H9 (cell line): ENCODE measurements around the gene SPZ1. TPM values are rescaled to one million over a fixed set of nuclear protein-coding genes. Genes with fewer than 3 reads are reported as not detected.

Experiments
- DNase-seq: peaks from one replicate; pipeline ENCODE4 v3.0.0-alpha.2; 2017
- H2AFZ ChIP-seq: one replicate; pipeline ENCODE4 v1.6.1; 2013; ENCODE audit warnings: mild to moderate bottlenecking, low read length, control low read depth, moderate library complexity
- H2AK5ac ChIP-seq: 2 replicates; pipeline ENCODE4 v1.6.1; 2013; ENCODE audit warnings: low read length, control low read depth, mixed read lengths; ENCODE audit not compliant: insufficient read length
- H2BK120ac ChIP-seq: one replicate; pipeline ENCODE4 v1.6.1; 2013; ENCODE audit warnings: low read depth, mild to moderate bottlenecking, low read length, control low read depth, inconsistent platforms; ENCODE audit not compliant: poor library complexity, severe bottlenecking
- H2BK12ac ChIP-seq: 2 replicates; pipeline ENCODE4 v1.6.1; 2013; ENCODE audit warnings: low read length, control low read depth, mixed read lengths, low read depth; ENCODE audit not compliant: insufficient read length
- H2BK15ac ChIP-seq: 2 replicates; pipeline ENCODE4 v1.6.1; 2013; ENCODE audit warnings: low read depth, low read length, control low read depth
- H2BK20ac ChIP-seq: one replicate; pipeline ENCODE4 v1.6.1; 2013; ENCODE audit warnings: low read depth, mild to moderate bottlenecking, low read length, control low read depth, inconsistent platforms; ENCODE audit not compliant: poor library complexity, severe bottlenecking
- H2BK5ac ChIP-seq: 2 replicates; pipeline ENCODE4 v1.6.1; 2013; ENCODE audit warnings: low read length, control low read depth, mixed read lengths; ENCODE audit not compliant: insufficient read length
- H3K14ac ChIP-seq: 2 replicates; pipeline ENCODE4 v1.6.1; 2013; ENCODE audit warnings: low read length, control low read depth; ENCODE audit not compliant: insufficient read depth
- H3K18ac ChIP-seq: 2 replicates; pipeline ENCODE4 v1.6.1; 2013; ENCODE audit warnings: low read depth, mild to moderate bottlenecking, mixed read lengths, low read length, control low read depth; ENCODE audit not compliant: insufficient read length
- H3K23ac ChIP-seq: 2 replicates; pipeline ENCODE4 v1.6.1; 2013; ENCODE audit warnings: low read length, control low read depth, mixed read lengths, low read depth; ENCODE audit not compliant: insufficient read length
- H3K23me2 ChIP-seq: 2 replicates; pipeline ENCODE4 v1.6.1; 2013; ENCODE audit warnings: low read depth, mild to moderate bottlenecking, mixed read lengths, low read length, control low read depth; ENCODE audit not compliant: insufficient read length, poor library complexity, severe bottlenecking
- H3K27ac ChIP-seq: 2 replicates; pipeline ENCODE4 v1.5.1; 2013; ENCODE audit warnings: low read length, control low read depth, mixed read lengths, low read depth; ENCODE audit not compliant: insufficient read length
- H3K27me3 ChIP-seq: 2 replicates; pipeline ENCODE4 v1.6.1; 2013; ENCODE audit warnings: low read length, control low read depth, inconsistent platforms; ENCODE audit not compliant: insufficient read depth
- H3K4ac ChIP-seq: 2 replicates; pipeline ENCODE4 v1.6.1; 2013; ENCODE audit warnings: low read depth, mild to moderate bottlenecking, control low read depth, inconsistent platforms, low read length, moderate library complexity
- H3K4me1 ChIP-seq: 2 replicates; pipeline ENCODE4 v1.6.1; 2013; ENCODE audit warnings: low read length, control low read depth, inconsistent platforms; ENCODE audit not compliant: insufficient read depth
- H3K4me2 ChIP-seq: 2 replicates; pipeline ENCODE4 v1.6.1; 2013; ENCODE audit warnings: low read length, control low read depth, mixed read lengths; ENCODE audit not compliant: insufficient read length, insufficient read depth
- H3K56ac ChIP-seq: 2 replicates; pipeline ENCODE4 v1.6.1; 2013; ENCODE audit warnings: low read depth, mild to moderate bottlenecking, mixed read lengths, low read length, control low read depth; ENCODE audit not compliant: insufficient read length
- H3K79me1 ChIP-seq: 2 replicates; pipeline ENCODE4 v1.6.1; 2013; ENCODE audit warnings: low read depth, mild to moderate bottlenecking, moderate library complexity, low read length, control low read depth, inconsistent platforms; ENCODE audit not compliant: insufficient read depth, poor library complexity, severe bottlenecking
- H3K79me2 ChIP-seq: 2 replicates; pipeline ENCODE4 v1.6.1; 2013; ENCODE audit warnings: low read length, control low read depth, inconsistent platforms; ENCODE audit not compliant: insufficient read depth
- H3K9ac ChIP-seq: 2 replicates; pipeline ENCODE4 v1.6.1; 2013; ENCODE audit warnings: low read length, control low read depth, mixed read lengths; ENCODE audit not compliant: insufficient read length; ENCODE audit errors: extremely low read depth
- H3K9me3 ChIP-seq: one replicate; pipeline ENCODE4 v1.6.1; 2013; ENCODE audit warnings: low read depth, low read length, inconsistent platforms; ENCODE audit not compliant: control insufficient read depth
- H3T11ph ChIP-seq: one replicate; pipeline ENCODE4 v1.6.1; 2013; ENCODE audit warnings: mild to moderate bottlenecking, low read length, control low read depth, inconsistent platforms
- H4K20me1 ChIP-seq: one replicate; pipeline ENCODE4 v1.6.1; 2013; ENCODE audit not compliant: control insufficient read depth, insufficient read length, insufficient read depth
- H4K5ac ChIP-seq: 2 replicates; pipeline ENCODE4 v1.6.1; 2013; ENCODE audit warnings: low read depth, mild to moderate bottlenecking, mixed read lengths, low read length, control low read depth; ENCODE audit not compliant: insufficient read length
- H4K8ac ChIP-seq: replicated peaks from 2 replicates; pipeline ENCODE4 v1.6.1; 2013; ENCODE audit warnings: low read length, control low read depth, mixed read lengths, low read depth; ENCODE audit not compliant: insufficient read length
- H4K91ac ChIP-seq: 2 replicates; pipeline ENCODE4 v1.6.1; 2013; ENCODE audit warnings: low read depth, mild to moderate bottlenecking, moderate library complexity, mixed read lengths, low read length, control low read depth; ENCODE audit not compliant: insufficient read length
- H3K27ac Mint-ChIP-seq, 3 experiments: 2 replicates in 2 of 3; 3 replicates in 1 of 3; pipeline ENCODE4 v1.8.0; 2020 to 2021; ENCODE audit warnings: mixed read lengths in 3 of 3, mild to moderate bottlenecking in 1 of 3, moderate library complexity in 1 of 3
- H3K27me3 Mint-ChIP-seq: 2 replicates; pipeline ENCODE4 v1.8.0; 2021; ENCODE audit warnings: low read depth, mild to moderate bottlenecking, moderate library complexity, mixed read lengths
- H3K36me3 Mint-ChIP-seq, 3 experiments: 2 replicates in 2 of 3; 3 replicates in 1 of 3; pipeline ENCODE4 v1.8.0; 2020 to 2021; ENCODE audit warnings: low read depth in 3 of 3, mixed read lengths in 3 of 3; ENCODE audit not compliant: insufficient read depth in 1 of 3
- H3K4me1 Mint-ChIP-seq, 2 experiments: 2 replicates each; pipeline ENCODE4 v1.8.0; 2020; ENCODE audit warnings: mixed read lengths in 2 of 2
- H3K4me3 Mint-ChIP-seq, 2 experiments: 2 replicates in 1 of 2; 3 replicates in 1 of 2; pipeline ENCODE4 v1.8.0; 2020 to 2021; ENCODE audit warnings: mild to moderate bottlenecking in 2 of 2, mixed read lengths in 2 of 2, moderate library complexity in 1 of 2
- H3K9me3 Mint-ChIP-seq, 2 experiments: 2 replicates in 1 of 2; 3 replicates in 1 of 2; pipeline ENCODE4 v1.8.0; 2020; ENCODE audit warnings: mild to moderate bottlenecking in 2 of 2, mixed read lengths in 2 of 2, moderate library complexity in 1 of 2
- WGBS: extraction: QIAGEN DNeasy Blood & Tissue Kit; methylation state at CpG from one replicate; pipeline ENCODE4 v1.1.7; 2013; ENCODE audit warnings: missing lambda C conversion rate, low lambda C conversion rate, mixed read lengths; ENCODE audit not compliant: insufficient read length; ENCODE audit errors: extremely low coverage; 5-methylcytosine and 5-hydroxymethylcytosine counted together
- total RNA-seq: library from RNA; stranded (reverse); gene quantifications from 2 replicates; pipeline ENCODE4 v1.2.1, GENCODE V29; 2021
- TF ChIP-seq, protein P1 (sequence below): fragments of 200-600 bp; sonication (generic); conservative IDR thresholded peaks from 3 replicates; pipeline ENCODE4 v1.8.0; 2021; ENCODE audit warnings: antibody characterized with exemption, mild to moderate bottlenecking

The SPZ1 gene
- total RNA-seq, 1 experiment from 2014 or later: not detected

DNA sequence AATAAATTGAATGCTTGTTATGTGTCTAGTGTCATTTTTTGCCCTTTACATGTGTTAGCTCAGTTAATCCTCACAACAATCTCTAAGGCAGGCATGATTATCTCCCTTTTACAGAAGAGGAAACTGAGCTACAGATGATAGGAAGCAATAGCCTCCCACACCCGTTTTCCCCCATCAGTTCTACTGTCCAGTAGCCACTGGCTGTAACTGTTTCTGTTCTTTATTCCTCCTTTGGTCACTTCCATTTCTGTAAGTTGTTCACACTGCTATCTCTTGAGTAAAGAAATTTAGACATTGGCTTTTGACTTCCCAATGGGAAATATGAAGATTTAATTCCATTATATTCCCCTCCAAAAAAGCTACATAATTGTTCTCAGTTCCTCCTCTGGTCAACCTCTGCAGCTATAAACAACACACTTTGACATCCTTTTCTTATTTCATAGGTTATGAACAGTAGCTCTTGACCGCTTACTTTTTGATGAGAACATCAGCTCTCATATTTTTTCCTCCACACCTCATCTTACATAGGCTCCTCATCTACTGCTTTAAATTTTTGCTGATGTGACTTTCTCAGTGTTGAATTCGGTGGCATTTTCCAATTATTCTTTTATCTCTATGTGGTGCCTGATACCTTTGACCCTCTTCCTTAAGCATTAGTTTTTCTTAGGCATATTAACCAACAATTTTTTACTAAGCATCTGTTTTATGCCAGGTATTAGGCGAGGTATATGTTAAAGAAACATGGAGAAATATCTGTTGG lies 21.4 kb downstream of the SPZ1 start:
- Histone ChIP-seq H3K27ac (no peak overlapping the region), H3K9ac (no peak overlapping the region), H3K79me1 (no peaks in the 10 kb centered on the region), H3K23ac (no peak overlapping the region), H4K8ac (no peak overlapping the region), H4K91ac (no peak overlapping the region), H3K4ac (no peak overlapping the region), H2AK5ac (no peak overlapping the region), H3K56ac (no peak overlapping the region), H3K23me2 (no peaks in the 10 kb centered on the region), H3K4me2 (no peak overlapping the region), H2BK15ac (no peak overlapping the region), H3K18ac (no peak overlapping the region), H2BK120ac (no peak overlapping the region), H2AFZ (no peak overlapping the region), H2BK12ac (no peak overlapping the region), H3T11ph (no peak overlapping the region), H3K14ac (no peak overlapping the region), H4K20me1 (no peaks in the 10 kb centered on the region), H3K9me3 (no peaks in the 10 kb centered on the region), H2BK5ac (no peak overlapping the region), H3K27me3 (no peaks in the 10 kb centered on the region), H4K5ac (no peak overlapping the region), H3K4me1 (no peaks in the 10 kb centered on the region), H3K79me2 (no peaks in the 10 kb centered on the region), H2BK20ac (no peak overlapping the region)
- H3K27ac Mint-ChIP-seq: no peak overlapping the region
- H3K36me3 Mint-ChIP-seq: no peaks in the 10 kb centered on the region
- H3K4me3 Mint-ChIP-seq: no peak overlapping the region
- DNase-seq: no peak
- H3K9me3 Mint-ChIP-seq: no peaks in the 10 kb centered on the region
- no peaks in the 10 kb centered on the region for H3K27me3 Mint-ChIP-seq
- WGBS: no CpG with 5 or more reads among the region's 4 CpGs
- TF ChIP-seq, protein P1, sequence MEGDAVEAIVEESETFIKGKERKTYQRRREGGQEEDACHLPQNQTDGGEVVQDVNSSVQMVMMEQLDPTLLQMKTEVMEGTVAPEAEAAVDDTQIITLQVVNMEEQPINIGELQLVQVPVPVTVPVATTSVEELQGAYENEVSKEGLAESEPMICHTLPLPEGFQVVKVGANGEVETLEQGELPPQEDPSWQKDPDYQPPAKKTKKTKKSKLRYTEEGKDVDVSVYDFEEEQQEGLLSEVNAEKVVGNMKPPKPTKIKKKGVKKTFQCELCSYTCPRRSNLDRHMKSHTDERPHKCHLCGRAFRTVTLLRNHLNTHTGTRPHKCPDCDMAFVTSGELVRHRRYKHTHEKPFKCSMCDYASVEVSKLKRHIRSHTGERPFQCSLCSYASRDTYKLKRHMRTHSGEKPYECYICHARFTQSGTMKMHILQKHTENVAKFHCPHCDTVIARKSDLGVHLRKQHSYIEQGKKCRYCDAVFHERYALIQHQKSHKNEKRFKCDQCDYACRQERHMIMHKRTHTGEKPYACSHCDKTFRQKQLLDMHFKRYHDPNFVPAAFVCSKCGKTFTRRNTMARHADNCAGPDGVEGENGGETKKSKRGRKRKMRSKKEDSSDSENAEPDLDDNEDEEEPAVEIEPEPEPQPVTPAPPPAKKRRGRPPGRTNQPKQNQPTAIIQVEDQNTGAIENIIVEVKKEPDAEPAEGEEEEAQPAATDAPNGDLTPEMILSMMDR: no peak
- H3K4me1 Mint-ChIP-seq: peaks cover 0 to 3% of the 10 kb centered on the region in 2 experiments; a peak in 1 of 4 replicates
